AG04450 (cell line): Measurements from ENCODE around the gene CCM2. TPM values are rescaled to one million over a fixed set of nuclear protein-coding genes. Genes with fewer than 3 reads are reported as not detected.
A peak's percentile ranks its signal among the peaks of the same experiment; 100 is the strongest.

Experiments used
- CTCF ChIA-PET: fragments of 300-600, 350-600 bp; formaldehyde crosslinking; extraction: SDS; loops from one replicate; lab custom pipeline; 2022; ENCODE audit warnings: antibody characterized with exemption, inconsistent platforms; lab: Charles Lee
- POLR2A ChIA-PET: fragments of 350-600 bp; formaldehyde crosslinking; extraction: SDS; loops from one replicate; lab custom pipeline; 2021; ENCODE audit warnings: antibody characterized with exemption, inconsistent platforms; lab: Yijun Ruan, JAX
- DNase-seq: peaks from one replicate; pipeline ENCODE4 v3.0.0-alpha.2; 2011; ENCODE audit warnings: low read depth, low spot score
- H3K27ac ChIP-seq: one replicate; pipeline ENCODE4 v1.5.1; 2012; ENCODE audit warnings: low read depth, low read length, control low read depth
- H3K27me3 ChIP-seq: one replicate; pipeline ENCODE4 v1.6.0; 2012; ENCODE audit warnings: low read length; ENCODE audit not compliant: control insufficient read depth, insufficient read depth
- H3K4me3 ChIP-seq: 2 replicates; pipeline ENCODE4 v1.5.1; 2011; ENCODE audit warnings: mild to moderate bottlenecking, low read depth, low read length, control low read depth
- H3K9me3 ChIP-seq: 2 replicates; pipeline ENCODE4 v1.5.1; 2012; ENCODE audit warnings: low read length; ENCODE audit not compliant: control insufficient read depth, insufficient read depth
- polyA plus RNA-seq: library from polyadenylated mRNA; depleted of rRNA; stranded (reverse); fragments of >200 nt; gene quantifications from 2 replicates; pipeline ENCODE4 v1.2.3, GENCODE V29; 2011
- TF ChIP-seq, protein P1 (sequence below): IDR thresholded peaks from 2 replicates; pipeline ENCODE4 v1.5.1; 2011; ENCODE audit warnings: low read depth, low read length, control low read depth, inconsistent platforms

The CCM2 gene
- polyA plus RNA-seq, 1 experiment, result 24.7 TPM

DNA sequence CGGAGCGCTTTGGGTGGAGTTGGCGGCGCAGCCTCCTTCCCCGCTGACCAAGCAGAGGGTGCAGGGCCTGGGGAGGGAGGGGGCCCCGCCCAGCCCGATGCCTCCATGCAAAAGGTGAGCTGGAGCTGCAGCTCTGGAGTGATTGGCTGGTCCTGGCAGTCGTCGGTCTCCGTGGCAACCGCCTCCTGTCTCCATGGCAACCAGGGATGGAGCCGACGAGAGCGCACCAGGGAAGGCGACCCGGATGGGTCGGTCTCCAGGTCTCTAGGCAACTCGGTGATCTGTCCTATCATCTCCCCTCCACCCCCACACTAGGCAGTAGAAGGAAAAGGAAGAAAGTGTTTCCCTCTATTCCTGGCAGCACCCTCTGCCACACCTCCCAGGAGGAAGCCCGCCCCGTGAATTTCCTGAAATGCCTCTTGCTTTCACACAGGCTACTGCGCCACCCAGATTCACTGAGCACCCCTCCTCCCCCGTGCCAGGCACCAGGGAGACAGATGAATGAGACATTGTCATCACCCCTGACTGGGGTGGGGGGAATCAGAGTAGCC is 89.4 kb downstream of the CCM2 start:
- Histone ChIP-seq H3K9me3 (no peaks in the 10 kb centered on the region; the same call in 1 of the 2 replicates), H3K27me3 (peaks cover 3% of the 10 kb centered on the region), H3K4me3 (peak overlapping the region; percentile 69), H3K27ac (no peak overlapping the region)
- TF ChIP-seq, protein P1, sequence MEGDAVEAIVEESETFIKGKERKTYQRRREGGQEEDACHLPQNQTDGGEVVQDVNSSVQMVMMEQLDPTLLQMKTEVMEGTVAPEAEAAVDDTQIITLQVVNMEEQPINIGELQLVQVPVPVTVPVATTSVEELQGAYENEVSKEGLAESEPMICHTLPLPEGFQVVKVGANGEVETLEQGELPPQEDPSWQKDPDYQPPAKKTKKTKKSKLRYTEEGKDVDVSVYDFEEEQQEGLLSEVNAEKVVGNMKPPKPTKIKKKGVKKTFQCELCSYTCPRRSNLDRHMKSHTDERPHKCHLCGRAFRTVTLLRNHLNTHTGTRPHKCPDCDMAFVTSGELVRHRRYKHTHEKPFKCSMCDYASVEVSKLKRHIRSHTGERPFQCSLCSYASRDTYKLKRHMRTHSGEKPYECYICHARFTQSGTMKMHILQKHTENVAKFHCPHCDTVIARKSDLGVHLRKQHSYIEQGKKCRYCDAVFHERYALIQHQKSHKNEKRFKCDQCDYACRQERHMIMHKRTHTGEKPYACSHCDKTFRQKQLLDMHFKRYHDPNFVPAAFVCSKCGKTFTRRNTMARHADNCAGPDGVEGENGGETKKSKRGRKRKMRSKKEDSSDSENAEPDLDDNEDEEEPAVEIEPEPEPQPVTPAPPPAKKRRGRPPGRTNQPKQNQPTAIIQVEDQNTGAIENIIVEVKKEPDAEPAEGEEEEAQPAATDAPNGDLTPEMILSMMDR, result no peak
- CTCF ChIA-PET, result no interaction called here
- no peak for DNase-seq
- POLR2A ChIA-PET, result interaction anchor here (0.9 to 1.0 kb wide), 2 partner anchors 9 to 22 kb away, joined by 3 to 4 read pairs; partner anchors contain the start of gene TBRG4

DNA sequence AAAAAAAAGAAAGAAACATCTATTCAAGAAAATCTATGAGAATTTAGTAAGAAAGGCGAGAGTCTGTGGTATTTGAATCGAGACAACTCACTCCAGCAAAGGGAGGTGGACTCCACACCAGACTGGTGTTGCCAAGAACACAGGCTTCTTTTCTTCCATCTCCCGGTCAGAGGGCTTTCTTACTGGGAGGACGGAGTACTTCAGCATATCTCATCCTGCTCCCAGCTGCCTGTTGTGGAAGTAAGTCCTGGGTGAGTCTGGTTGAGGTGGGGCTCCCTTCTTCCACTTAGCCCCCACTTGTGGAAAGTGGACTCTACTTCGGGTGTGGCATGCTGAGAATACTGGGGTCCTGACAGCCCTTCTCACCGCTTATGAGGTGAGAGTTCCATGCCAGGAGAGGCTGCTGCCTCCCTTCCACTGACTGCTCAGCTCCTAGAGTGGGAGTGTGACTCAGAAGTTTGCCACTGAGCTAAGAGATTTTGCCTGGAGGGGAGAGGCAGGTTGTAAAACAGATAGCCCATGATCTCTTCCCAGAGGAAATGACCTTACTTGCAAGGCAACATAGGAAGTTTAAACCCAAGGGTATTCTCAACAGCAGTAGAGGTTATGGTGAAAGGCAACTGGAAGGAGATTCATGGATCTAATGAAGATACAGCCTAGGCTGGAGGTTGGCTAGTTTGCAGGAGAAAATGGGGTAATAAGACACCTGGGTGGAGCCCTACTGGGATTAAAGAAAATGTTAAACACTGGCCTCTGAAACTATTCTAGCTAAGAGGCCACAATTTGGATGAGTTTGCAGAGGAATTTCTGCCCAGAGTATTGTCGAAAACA is 92.3 kb downstream of the CCM2 start:
- no peaks in the 10 kb centered on the region; the same call in 1 of the 2 replicates for H3K9me3 ChIP-seq
- peaks cover 3% of the 10 kb centered on the region for H3K27me3 ChIP-seq
- H3K4me3 ChIP-seq, result no peak overlapping the region
- no peak overlapping the region for H3K27ac ChIP-seq
- ChIA-PET POLR2A (interaction anchor here (1.0 kb wide), 1 partner anchor 107 kb away, joined by 4 read pairs; no protein-coding TSS in a partner anchor), CTCF (interaction anchor here (0.6 to 1.1 kb wide), 2 partner anchors 43 to 606 kb away, joined by 4 to 5 read pairs; no protein-coding TSS in a partner anchor)
- TF ChIP-seq, protein P1, result no peak
- no peak for DNase-seq

DNA sequence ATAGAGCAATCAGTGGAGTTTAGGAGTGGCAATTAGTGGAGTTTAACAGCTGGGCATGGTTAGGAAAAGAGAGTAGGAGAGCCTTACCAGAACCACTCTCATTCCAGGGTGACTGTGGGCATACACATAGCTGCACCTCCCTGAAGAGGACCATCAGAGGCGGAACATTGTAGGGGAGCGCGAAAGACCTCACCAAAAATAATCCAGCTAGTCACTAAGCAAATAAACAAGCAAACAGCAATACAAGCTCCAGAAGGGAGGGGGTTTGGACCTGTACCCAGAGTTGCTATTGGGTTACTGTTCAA is 92.9 kb downstream of the CCM2 start:
- no peak overlapping the region for H3K27ac ChIP-seq
- no peak for DNase-seq
- ChIA-PET CTCF (interaction anchor here (1.1 kb wide), 1 partner anchor 43 kb away, joined by 5 read pairs; no protein-coding TSS in a partner anchor), POLR2A (interaction anchor here (1.0 kb wide), 1 partner anchor 107 kb away, joined by 4 read pairs; no protein-coding TSS in a partner anchor)
- H3K4me3 ChIP-seq, result no peak overlapping the region
- H3K9me3 ChIP-seq, result no peaks in the 10 kb centered on the region; the same call in 1 of the 2 replicates
- peaks cover 3% of the 10 kb centered on the region for H3K27me3 ChIP-seq
- TF ChIP-seq, protein P1, result no peak

DNA sequence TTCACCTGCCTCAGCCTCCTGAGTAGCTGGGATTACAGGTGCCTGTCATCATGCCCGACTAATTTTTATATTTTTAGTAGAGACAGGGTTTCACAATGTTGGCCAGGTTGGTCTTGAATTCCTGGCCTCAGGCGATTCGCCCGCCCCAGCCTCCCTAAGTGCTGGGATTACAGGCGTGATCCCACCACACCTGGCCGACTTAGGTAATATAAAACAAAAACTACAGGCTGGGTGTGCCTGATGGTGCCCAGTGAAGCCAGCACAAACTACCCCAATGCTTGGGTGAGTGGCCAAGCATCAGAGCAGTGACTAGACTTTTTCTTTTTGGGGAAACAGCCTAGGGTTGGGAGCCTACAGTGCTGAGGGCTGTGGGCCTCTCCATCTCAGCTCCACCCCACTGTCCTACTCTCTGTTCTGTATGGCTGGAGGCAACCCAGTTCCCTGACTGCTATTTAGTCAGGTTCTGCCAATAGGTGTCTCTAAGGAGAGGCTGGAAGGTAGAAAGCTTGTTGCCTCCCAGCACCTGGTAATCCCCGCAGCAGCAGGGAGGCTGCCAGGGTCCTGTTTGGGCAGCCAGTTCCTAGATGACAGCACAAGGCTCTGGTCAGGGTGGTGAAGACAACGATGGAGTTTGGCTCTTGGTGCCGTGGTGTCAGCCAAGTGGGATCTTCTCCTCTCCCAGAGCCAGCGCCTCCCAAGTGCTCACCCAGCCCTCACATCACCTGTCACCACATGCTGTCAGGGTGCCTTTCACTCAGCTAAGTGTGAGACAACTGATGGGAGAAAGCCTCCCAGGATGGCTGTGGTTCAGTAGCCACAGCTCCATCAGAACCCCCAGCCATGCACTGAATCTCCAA is 99.2 kb downstream of the CCM2 start:
- no peaks in the 10 kb centered on the region for H3K27me3 ChIP-seq
- DNase-seq, result no peak
- H3K27ac ChIP-seq, result no peak overlapping the region
- TF ChIP-seq, protein P1, result no peak
- POLR2A ChIA-PET, result no interaction called here
- no peaks in the 10 kb centered on the region for H3K9me3 ChIP-seq
- CTCF ChIA-PET, result no interaction called here
- no peak overlapping the region for H3K4me3 ChIP-seq
